Measurements from ENCODE around the gene OPRD1.
A peak's percentile ranks its signal among the peaks of the same experiment; 100 is the strongest.
"Not testable (repeated sequence)": the region's sequence is repeated elsewhere in the genome, so short reads cannot be mapped to it uniquely, and the experiment has no call there.

The OPRD1 gene

DNA sequence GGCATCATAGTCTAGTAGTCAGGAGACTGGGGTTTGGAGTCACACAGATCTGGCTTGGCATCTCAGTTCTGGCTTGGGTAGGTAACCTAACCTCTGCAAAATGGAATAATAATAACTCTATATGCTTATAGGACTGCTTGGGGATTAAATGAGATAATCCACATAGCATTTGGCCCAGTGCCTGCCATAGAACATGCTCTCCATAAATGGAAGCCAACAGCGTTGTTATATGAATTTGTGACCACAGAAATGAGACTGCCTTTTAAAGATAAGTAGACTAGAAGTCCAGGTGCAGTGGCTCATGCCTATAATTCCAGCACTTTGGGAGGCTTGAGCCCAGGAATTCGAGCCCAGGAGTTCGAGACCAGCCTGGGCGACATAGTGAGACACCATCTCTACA lies 4.0 kb upstream of the OPRD1 start:
- no peak for TF ChIP-seq JUND (IDR thresholded peaks at IDR 0.05; ENCODE audit: low read depth)
- in situ Hi-C loops (cut with HindIII; ENCODE audit: low pct_unique_long_range_greater_than_20kb, low sequenced_read_pairs): no loop called here
- no peak for DNase-seq (ENCODE audit: low read depth in 1 of 2, low spot score in 1 of 2)

DNA sequence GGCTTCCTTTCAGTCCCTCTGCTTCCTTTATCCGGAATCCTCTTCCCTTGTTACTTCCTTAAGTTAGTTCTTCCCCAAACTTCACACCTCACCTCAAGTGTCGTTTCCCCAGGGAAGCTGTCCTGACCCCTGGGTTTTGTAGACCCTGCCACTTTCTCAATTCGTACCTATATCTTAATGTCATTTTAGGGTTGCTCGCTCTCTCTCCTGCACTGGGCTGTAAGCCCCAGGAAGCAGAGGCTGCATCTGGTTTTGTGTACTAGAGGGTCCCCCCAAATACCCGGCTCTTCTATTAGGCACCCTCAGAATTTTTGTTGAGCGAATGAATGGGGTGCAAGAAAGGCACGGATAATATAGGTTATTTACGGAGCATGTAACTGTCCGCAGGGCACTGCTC lies 603 bp upstream of the OPRD1 start:
- in situ Hi-C loops (cut with HindIII; ENCODE audit: low pct_unique_long_range_greater_than_20kb, low sequenced_read_pairs): no loop called here
- no peak for DNase-seq (ENCODE audit: low read depth in 1 of 2, low spot score in 1 of 2)
- TF ChIP-seq JUND (IDR thresholded peaks at IDR 0.05; ENCODE audit: low read depth): no peak

DNA sequence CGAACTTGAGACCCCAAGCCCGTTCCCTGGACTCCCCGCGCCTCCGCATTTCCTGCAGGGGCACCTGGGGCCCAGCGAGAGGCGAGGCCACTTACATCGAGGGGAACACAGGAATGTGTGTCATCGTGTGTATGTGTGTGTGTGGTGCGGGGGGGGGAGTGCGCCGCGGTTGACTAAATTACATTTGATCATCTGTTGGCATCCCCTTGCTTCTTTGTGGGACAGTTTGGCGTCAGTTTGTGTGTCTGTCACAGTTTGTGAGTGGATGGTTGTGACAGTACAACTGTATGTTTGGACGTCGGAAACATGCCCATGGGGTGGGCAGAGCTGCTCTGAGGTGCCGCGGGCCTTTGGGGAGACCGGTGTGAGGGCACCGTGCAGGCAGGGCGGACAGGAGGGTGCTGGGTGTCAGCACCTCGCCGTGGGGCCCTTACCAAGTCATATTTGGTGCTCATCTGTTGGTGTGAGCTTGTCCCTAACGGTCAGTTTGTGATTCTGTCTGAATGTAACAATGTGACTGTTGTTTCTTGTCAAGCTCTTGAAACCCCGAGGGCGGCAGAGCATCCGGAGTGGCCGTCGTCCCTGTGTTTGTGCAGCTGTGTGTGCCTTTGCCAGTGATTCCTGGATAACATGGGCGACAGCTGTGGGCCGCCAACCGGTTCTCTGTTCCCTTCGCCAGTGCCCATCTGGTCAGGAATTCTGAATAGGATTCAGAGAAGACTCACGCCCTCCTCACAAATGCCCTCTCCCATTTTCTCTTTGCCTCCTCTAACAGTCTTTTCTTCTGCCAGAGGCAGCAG lies 899 bp downstream of the OPRD1 start:
- in situ Hi-C loops (cut with HindIII; ENCODE audit: low pct_unique_long_range_greater_than_20kb, low sequenced_read_pairs): no loop called here
- peak; percentile 36 to 64 for DNase-seq (ENCODE audit: low read depth in 1 of 2, low spot score in 1 of 2)
- TF ChIP-seq JUND (IDR thresholded peaks at IDR 0.05; ENCODE audit: low read depth): no peak

DNA sequence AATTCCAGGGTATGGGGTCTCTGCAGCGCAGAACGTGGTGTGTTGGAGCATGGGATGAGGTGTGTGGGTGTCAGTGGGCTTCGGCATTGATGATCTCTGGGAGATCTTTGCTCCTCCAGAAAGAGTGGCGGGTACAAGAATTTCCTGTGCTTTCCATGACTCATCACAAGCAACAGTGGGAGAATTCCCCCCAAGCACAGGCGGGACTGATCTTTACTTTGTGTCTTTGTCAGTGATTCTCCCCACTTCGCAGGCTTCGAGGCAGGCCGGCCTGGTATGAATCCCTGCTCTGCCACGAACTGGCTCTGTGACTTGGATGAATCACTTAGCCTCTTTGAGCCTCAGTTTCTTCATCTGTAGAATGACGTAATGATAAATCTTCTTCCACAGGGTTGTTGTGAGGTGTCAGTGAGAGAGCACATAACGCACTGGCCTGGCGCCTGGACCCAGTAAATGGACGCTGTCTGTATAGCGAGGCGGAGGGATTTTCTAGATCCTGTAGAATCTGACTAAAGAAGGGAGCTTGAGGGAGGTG lies 2.0 kb downstream of the OPRD1 start:
- DNase-seq (ENCODE audit: low read depth in 1 of 2, low spot score in 1 of 2): no peak
- TF ChIP-seq JUND (IDR thresholded peaks at IDR 0.05; ENCODE audit: low read depth): no peak
- in situ Hi-C loops (cut with HindIII; ENCODE audit: low pct_unique_long_range_greater_than_20kb, low sequenced_read_pairs): no loop called here

DNA sequence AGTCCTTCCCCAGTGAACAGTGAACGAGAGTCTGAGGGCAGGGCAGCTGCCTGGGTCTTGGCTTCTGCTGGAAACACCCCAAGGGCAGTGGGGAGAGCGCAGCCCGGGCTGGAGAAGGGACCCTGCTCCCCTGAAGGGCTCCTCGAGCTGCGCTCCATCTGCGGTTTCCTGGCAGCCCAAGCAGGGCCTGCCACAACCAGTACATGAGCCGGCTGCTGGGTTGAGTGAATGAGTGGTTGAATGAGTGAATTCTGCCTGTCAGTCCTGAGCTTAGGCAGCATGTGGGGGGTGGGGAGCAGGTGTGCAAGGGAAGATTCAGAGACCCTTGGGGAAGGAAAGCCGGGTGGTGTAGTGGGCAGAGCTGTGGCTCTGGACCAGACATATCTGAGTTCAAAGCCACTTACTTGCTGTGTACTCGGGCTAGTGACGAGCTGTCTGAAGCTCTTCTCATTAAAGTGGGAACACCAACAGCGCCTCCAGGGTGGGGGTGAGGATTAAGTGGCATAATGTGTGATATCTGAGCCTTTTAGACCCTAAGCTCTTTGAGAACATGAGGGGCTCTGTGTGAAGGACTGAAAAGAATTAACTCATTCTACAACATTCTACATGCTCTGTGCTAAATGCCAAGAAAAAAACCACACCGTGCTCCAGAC lies 3.7 kb downstream of the OPRD1 start:
- no peak for TF ChIP-seq JUND (IDR thresholded peaks at IDR 0.05; ENCODE audit: low read depth)
- in situ Hi-C loops (cut with HindIII; ENCODE audit: low pct_unique_long_range_greater_than_20kb, low sequenced_read_pairs): no loop called here
- no peak for DNase-seq (ENCODE audit: low read depth in 1 of 2, low spot score in 1 of 2)

DNA sequence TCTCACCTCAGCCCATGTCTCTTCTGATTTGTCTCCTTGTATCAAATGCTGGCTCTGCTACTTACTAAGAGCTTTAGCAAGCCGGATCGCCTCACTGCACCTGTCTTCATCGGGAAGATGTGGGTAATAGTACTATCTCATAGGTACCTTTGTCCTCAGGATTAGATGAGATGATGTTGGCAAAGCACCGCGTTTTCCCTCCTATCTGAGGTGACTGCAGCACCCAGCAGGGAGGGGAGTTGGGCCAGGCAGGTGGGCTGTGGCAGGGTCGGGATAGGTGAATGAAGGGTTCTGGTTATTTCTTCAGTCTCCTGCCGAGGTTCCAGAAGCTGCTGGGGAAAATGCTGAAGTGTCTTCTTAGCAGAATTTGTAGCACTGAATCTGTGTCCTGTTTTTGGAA lies 5.2 kb downstream of the OPRD1 start:
- in situ Hi-C loops (cut with HindIII; ENCODE audit: low pct_unique_long_range_greater_than_20kb, low sequenced_read_pairs): no loop called here

DNA sequence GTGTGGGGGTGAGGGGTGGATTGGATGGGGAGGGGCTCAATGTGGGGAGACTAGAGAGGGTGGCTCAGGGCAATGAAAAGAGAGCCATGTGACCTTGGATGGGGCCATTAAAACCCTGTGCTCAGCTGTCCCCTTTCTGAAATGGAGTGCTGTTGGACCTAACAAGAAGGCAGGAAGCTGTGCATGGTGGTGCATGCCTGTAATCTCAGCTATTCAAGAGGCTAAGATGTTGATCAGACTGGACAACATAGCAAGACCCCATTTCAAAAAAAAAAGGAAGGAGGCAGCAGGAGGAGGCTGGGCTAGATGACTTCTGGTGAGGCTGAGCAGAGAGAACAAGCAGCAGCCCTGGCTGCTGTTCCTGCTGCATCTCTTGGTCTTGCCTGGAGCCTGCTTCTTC lies 7.0 kb downstream of the OPRD1 start:
- in situ Hi-C loops (cut with HindIII; ENCODE audit: low pct_unique_long_range_greater_than_20kb, low sequenced_read_pairs): no loop called here
- no peak for TF ChIP-seq JUND (IDR thresholded peaks at IDR 0.05; ENCODE audit: low read depth)
- DNase-seq (ENCODE audit: low read depth in 1 of 2, low spot score in 1 of 2): no peak

More for the DNA sequence above, 5.2 kb downstream of the OPRD1 start:
- no peak for TF ChIP-seq JUND (IDR thresholded peaks at IDR 0.05; ENCODE audit: low read depth)
- DNase-seq (ENCODE audit: low read depth in 1 of 2, low spot score in 1 of 2): no peak

DNA sequence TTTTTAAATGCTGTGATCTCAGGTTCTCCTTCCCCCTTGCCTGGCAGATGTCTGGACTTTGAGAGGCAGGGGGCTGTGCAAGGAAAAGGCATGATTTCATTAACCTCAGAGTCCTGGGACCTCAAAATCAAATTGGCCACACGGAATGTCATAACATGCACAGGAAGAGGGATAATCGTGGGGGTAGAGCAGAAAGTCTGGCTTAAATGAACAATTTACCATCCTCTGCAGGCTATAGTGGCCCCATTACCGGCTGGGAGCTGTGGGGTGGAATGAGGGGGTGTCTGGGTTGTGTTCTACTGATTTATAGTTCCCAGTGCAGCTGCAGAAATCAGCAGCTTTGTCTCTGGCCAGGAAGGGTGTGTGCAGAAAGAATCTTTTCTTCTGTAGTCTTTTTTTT lies 10.8 kb downstream of the OPRD1 start:
- no peak for TF ChIP-seq JUND (IDR thresholded peaks at IDR 0.05; ENCODE audit: low read depth)
- no peak for DNase-seq (ENCODE audit: low read depth in 1 of 2, low spot score in 1 of 2)
- in situ Hi-C loops (cut with HindIII; ENCODE audit: low pct_unique_long_range_greater_than_20kb, low sequenced_read_pairs): no loop called here

DNA sequence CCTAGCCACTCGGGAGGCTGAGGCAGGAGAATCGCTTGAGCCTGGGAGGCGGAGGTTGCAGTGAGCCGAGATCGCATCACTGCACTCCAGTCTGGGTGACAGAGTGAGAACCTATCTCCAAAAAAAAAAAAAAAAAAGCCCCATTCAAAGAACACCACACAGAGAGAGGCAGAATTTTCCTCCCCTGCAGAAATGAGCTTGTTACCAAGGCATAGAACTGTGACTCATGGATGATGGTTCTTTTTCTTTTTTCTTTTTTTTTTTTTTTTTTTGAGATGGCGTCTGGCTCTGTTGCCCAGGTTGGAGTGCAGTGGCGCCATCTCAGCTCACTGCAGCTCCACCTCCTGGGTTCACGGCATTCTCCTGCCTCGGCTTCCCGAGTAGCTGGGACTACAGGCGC lies 12.1 kb downstream of the OPRD1 start:
- in situ Hi-C loops (cut with HindIII; ENCODE audit: low pct_unique_long_range_greater_than_20kb, low sequenced_read_pairs); DNase-seq (ENCODE audit: low read depth in 1 of 2, low spot score in 1 of 2): not testable (repeated sequence)

DNA sequence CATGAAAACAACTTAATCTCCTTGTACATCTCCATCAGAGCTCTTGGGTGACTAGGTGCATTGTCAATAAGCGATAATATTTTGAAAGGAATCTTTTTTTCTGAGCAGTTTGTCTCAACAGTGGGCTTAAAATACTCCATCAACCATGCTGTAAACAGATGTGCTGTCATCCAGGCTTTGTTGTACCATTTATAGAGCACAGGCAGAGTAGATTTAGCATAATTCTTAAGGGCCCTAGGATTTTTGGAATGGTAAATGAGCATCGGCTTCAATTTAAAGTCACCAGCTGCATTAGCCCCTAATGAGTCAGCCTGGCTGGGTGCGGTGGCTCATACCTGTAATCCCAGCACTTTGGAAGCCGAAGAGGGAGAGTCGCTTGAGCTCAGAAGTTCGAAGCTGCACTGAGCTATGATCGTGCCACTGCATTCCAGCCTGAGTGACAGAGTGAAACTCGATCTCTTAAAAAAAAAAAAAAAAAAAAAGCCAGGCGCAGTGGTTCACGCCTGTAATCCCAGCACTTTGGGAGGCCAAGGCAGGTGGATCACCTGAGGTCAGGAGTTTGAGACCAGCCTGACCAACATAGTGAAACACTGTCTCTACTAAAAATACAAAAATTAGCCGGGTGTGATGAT lies 16.4 kb downstream of the OPRD1 start:
- in situ Hi-C loops (cut with HindIII; ENCODE audit: low pct_unique_long_range_greater_than_20kb, low sequenced_read_pairs); DNase-seq (ENCODE audit: low read depth in 1 of 2, low spot score in 1 of 2): not testable (repeated sequence)

DNA sequence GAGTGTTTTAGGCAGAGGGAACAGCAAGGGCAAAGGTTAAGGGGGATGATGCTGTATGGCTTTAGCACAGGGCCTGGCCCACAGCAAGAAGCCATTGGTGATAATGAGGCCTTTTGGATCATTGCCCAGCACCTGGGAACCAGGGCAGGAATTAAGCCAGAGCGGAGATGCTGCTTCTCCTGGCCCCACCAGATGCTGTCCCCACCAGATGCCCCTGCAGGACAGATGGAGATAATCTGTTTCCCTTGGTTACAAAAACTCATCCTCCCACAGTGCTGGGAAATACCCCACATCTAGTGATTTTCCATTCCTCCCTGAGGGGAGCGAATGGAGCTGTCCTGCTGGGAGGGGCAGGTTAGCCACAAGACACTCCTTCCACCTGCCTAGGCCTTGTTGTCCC lies 18.8 kb downstream of the OPRD1 start:
- TF ChIP-seq JUND (IDR thresholded peaks at IDR 0.05; ENCODE audit: low read depth): no peak
- in situ Hi-C loops (cut with HindIII; ENCODE audit: low pct_unique_long_range_greater_than_20kb, low sequenced_read_pairs): no loop called here
- DNase-seq (ENCODE audit: low read depth in 1 of 2, low spot score in 1 of 2): no peak

DNA sequence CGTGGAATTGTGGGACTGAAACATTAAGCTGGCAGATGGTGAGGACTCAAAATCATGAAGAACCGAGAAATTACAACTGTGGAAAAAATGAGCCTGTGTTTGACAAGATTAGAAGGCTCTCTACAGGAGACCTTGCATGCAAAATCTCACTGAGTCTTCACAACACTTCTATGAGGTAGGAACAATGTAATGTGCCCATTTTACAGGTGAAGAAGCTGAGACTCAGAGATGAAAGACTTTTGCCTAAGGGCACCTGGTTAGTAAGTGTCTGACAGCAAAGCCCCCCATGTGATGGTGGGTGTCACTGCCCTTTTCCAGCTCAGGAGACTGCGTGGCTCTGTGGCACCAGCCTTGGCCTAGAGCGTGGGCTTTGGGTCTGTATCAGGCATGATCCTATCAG lies 21.0 kb downstream of the OPRD1 start:
- DNase-seq (ENCODE audit: low read depth in 1 of 2, low spot score in 1 of 2): no peak
- in situ Hi-C loops (cut with HindIII; ENCODE audit: low pct_unique_long_range_greater_than_20kb, low sequenced_read_pairs): no loop called here
- TF ChIP-seq JUND (IDR thresholded peaks at IDR 0.05; ENCODE audit: low read depth): no peak

DNA sequence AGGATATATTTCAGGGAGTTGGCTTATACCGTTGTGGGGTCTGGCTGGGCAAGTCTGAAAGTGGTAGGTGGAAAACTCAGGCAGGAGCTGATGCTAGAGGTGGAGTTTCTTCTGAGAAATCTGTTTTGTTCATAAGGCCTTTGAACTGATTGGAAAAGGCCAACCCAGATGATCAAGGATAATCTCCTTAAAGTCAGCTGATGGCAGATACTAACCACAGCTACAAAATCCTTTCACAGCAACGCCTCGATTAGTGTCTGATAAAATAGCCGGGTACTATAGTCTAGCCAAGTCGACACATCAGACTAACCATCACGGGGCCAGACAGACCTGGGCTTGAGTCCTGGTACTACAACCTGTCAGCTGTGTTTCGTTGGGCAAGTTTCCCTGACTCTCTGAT lies 21.4 kb downstream of the OPRD1 start:
- no peak for TF ChIP-seq JUND (IDR thresholded peaks at IDR 0.05; ENCODE audit: low read depth)
- in situ Hi-C loops (cut with HindIII; ENCODE audit: low pct_unique_long_range_greater_than_20kb, low sequenced_read_pairs): no loop called here
- no peak for DNase-seq (ENCODE audit: low read depth in 1 of 2, low spot score in 1 of 2)
